GM19463 (cell line): ENCODE measurements around the gene BCAS3.
"Not testable (repeated sequence)": the region's sequence is repeated elsewhere in the genome, so short reads cannot be mapped to it uniquely, and the experiment has no call there.

Experiments
- ATAC-seq: cut with Tn5 transposase; IDR thresholded peaks from one replicate; pipeline ENCODE4 v1.9.1; 2021; ENCODE audit warnings: mild to moderate bottlenecking, moderate library complexity; ENCODE audit not compliant: unreplicated experiment

BCAS3 gene

DNA sequence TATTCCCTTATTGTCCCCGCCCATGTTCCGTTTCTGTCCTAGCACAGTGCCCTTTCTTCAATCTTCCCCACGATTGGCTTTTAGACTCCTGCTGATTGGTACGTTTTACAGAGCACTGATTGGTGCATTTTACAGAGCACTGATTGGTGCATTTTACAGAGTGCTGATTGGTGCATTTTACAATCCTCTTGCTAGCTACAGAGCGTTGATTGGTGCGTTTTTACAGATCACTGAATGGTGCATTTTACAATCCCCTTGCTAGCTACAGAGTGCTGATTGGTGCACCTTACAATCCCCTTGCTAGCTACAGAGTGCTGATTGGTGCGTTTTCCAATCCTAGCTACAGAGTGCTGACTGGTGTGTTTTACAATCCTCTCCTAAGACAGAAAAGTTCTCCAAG is 3.0 kb upstream of the BCAS3 start:
- not testable (repeated sequence) for ATAC-seq

DNA sequence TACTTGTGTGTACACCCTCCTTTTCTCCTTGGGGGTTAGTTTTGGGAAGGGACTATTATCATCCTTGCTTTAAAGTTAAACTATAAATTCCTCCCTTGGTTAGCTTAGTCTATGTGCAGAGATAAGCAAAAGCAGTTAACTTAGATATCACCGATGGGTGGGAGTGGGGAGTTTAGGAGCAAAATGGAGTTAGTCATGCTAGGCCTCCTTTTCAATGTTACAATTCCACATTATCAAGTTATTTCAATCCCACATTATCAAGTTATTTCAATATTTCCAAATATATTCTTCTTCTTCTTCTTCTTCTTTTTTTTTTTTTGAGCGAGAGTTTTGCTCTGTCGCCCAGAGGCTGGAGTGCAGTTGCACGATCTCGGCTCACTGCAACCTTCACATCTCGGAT is 1.7 kb upstream of the BCAS3 start:
- no peak for ATAC-seq

DNA sequence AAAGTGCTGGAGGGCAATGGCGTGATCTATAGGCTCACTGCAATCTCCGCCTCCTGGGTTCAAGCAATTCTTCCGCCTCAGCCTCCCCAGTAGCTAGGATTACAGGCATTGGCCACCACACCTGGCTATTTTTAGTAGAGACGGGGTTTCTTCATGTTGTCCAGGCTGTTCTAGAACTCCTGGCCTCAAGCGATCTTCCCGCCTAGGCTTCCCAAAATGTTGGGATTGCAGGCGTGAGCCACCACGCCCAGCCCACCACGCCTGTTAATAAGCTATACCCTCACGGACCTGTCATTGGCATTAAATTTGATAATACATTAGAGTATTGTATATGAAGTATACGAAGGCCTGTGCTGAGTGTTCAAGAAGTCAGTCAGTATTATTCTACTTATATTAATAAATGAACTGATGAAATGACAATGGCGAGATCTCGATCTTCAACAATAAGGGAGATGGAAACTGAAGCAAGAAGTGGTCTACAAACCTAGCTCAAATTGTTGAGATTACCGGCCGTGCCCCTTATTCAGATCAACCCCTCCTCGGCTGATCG is 818 bp upstream of the BCAS3 start:
- no peak for ATAC-seq

DNA sequence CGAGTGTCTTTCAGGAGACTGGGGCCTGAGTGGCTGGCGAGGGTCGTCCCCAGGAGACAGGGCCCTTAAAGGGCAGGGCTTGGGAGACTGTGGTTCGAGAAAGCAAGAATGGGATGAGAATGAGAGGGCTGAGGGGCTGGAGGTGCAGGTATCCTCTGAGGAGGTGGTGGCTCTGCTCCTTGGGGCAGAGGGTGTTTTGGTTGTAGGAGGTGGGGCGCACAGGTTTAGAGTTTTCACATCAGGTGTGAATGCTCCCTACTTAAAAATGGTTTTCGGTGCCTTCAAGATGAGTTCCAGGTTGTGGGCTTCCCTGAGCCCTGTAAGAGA is 430 bp downstream of the BCAS3 start:
- no peak for ATAC-seq

DNA sequence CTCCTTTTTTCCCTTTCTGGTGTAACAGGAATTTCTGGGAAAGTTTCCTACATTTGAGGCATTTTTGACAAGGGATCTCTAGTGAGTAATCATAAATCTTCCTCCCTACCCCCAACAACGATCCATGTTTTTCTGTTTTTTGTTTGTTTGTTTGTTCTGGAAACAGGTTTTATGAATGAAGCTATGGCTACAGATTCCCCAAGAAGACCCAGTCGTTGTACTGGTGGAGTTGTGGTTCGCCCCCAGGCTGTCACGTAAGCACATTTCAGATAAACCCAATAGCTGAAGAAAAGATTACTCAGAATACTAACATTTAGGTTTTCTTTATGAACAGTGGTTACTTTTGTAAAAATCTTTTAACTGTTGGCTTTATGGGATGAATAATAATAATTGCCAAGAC is 1.6 kb downstream of the BCAS3 start:
- ATAC-seq, result no peak

DNA sequence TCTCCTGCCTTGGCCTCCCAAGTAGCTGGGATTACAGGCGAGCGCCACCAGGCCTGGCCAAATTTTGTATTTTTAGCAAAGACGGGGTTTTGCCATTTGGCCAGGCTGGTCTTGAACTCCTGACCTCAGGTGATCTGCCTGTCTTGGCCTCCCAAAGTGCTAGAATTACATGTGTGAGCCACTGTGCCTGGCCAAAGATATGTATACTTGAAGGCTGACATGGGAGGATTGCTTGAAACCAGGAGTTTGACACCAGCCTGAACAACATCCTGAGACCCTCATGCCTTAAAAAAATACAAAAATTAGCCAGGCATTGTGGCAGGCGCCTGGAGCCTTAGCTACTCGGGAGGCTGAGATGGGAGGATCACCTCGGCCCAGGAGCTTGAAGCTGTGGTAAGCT is 3.1 kb downstream of the BCAS3 start:
- no peak for ATAC-seq

DNA sequence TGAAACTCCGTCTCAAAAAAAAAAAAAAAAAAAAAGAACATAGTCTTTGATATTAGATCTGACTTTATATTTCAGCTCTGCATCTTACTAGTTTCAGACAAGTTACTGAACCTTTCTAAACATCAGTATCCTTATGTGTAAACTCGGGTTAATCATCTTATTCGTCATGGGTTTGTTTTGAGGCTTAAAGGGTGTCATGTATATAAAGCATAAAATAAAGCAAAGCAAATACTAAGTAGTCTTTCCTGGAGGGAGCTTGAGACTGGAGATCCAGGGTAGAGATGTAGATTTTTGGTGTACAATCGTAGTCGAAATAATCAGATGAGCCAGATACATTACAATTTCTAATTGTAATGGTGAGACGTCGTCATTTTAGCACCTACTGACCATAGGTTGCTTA is 7.8 kb downstream of the BCAS3 start:
- ATAC-seq, result no peak

DNA sequence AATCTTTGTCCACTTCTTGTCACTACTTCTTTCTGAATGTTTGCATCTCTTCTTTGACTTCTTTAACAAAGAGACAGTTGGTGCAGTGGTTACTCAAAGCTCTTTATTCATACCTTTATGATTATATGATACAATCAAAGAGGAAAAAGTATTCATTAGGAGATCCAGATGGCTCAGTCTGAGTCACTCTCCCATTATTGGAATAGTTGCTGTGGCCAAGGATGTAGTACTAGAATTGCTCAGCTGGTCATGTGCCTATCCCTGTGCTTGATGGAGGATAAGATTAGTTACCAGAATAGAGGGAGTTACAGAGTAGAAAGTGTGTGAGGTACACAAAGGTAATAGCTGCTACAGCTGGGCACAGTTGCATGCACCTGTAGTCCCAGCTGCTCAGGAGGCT is 18.3 kb downstream of the BCAS3 start:
- ATAC-seq, result no peak

DNA sequence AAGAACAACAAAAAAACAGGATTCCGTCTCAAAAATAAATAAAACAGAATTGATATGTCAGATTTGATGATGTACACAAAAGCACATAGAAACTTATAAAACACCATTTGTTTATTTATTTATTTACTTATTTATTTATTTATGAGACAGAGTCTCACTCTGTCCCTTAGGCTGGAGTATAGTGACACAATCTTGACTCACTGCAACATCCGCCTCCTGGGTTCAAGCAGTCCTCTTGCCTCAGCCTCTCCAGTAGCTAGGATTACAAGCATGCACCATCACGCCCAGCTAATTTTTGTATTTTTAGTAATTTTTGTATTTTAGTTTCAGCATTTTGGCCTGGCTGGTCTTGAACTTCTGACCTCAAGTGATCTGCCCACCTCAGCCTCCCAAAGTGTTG is 21.4 kb downstream of the BCAS3 start:
- ATAC-seq, result no peak

DNA sequence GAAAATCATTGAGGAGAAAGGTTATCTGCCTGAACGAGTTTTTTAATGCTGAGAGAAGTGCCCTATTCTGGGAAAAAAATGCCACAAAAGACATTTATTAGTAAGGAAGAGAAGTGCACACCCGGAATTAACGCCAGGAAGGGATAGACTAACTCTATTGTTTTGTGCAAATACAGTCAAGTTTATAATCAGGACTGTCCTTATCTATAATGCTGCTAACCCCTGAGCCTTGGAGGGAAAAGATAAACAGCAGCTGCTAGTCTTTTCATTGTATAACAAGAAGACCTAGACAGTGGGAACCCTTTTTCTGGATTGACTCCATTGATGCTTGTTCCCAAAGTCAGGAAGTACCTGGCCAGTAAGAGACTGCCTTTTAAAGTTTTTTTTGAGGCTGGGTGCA is 26.5 kb downstream of the BCAS3 start:
- no peak for ATAC-seq

DNA sequence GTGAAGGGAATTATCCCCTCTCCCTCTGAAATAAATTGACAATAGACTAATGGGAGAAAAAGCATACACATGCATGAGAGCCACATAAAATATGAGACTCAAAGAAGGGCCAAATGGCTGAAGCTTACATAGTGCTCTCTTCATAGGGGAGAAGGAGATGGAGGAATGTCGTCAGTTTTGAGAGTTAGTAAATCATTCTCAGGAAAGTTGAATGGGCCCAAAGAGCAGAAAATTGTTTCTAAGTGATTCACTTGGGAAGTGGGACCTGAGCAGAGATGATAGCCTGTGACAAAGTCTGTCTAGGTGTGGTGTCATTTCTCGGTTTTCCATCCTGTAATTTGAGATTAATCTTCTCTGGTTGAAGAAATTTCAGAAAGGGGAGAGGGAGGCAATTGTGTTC is 35.0 kb downstream of the BCAS3 start:
- ATAC-seq, result no peak

DNA sequence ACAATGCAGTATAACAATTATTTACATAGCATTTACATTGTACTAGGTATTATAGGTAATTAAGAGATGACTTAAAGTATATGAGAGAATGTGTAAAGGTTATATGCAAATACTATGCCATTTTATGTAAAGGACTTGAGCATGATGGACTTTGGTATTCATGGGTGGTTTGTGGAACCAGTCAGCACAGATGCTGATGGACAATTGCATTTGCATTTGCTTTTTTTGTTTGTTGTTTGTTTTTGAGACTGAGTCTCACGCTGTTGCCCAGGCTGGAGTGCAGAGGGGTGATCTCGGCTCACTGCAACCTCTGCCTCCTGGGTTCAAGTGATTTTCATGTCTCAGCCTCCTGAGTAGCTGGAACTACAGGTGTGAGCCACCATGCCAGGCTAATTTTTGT is 36.0 kb downstream of the BCAS3 start:
- no peak for ATAC-seq

DNA sequence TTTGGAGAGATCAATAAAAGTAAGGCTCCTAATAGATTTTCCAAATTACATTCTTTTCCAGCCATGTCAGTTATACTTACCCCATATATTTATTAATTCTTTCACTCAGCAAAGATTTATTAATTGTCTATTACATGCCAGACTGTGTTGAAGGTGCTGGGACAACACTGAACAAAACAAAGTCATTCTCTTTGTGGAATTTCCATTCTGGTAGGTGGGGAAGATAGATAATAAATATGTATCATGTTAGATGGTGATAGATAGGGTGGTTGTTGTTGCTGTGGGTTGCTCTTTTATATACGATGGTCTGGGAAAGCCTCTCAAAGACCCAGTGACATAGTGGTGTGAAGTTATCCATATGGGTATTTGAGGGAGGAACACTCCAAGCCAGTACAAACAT is 39.1 kb downstream of the BCAS3 start:
- ATAC-seq, result no peak

DNA sequence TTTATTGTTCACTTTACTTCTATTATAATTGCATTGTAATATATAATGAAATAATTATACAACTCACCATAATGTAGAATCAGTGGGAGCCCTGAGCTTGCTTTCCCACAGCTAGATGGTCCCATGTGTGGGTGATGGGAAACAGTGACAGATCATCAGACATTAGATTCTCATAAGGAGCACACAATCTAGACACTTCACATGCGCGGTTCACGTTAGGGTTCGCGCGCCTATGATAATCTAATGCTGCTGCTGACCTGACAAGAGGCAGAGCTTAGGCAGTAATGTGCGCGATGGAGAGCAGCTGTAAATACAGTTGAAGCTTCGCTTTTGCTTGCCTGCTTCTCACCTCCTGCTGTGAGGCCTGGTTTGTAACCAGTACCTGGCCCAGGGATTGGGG is 40.2 kb downstream of the BCAS3 start:
- ATAC-seq, result no peak

DNA sequence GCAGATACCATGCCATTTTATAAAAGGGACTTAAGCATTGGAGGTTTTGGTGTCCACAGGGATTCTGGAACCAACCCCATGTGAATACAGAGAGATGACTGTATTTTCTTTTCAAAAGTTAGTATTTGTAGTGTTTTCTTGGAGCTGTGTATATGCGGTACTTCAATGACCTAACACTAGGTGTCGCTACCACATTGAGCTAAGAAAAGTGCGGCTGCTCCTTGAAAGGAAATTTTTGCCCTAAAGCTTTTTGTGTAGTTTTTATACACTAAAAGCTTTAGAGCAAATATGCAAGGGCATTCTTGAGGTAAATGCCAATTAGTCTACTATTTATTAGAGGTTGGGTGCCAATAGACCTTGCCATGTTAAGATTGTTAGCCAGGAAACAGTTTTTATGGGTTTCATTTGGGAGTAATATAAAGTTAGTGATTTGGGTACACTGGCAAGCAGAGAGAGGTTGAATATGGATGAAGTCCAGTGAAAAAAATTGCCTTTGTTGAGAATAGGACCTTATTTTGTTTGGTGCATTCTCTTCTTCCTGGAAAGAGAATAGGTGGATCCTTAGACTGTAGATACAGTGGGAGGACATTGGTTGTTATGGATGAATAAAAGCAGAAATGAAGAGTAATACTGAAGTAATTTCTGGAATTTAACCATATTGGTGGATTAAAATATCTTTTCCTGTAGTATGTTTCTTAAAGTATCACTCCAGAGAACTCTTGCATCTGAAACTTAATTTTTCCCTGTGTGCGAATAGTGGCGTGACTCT is 43.3 kb downstream of the BCAS3 start:
- no peak for ATAC-seq

DNA sequence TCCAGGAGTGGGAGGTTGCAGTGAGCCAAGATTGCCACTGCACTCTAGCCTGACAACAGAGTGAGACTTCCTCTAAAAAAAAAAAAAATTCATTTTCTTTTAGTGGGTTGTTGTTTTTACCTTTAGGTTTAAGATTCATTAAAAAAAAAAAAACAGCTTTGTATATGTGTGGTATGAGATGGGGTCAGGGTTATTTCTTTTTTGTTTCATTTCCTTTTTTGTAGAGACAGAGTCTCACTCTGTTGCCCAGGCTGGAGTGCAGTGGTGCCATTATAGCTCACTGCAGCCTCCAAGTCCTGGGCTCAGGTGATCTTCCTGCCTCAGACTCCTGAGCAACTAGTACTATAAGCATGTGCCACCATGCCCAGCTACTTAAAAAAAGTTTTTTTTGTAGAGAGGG is 47.0 kb downstream of the BCAS3 start:
- no peak for ATAC-seq

DNA sequence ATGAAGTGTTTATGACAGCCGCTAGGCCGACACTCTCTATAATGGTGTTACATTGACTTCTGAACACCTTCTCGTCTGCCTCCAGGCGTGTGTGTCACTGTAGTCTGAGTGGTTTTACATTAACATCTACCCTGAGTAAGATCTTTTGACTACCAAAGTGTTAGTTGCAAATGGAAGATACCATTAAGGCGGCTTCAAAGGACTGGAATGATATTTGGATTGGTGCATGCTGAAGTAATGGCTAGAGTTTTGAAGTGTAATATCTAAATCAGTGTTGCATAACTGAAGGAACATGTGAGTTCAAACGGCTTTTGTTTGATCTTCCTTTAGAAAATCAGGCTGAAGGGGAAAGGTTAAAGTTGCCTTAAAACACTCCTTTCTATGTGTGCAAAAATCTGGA is 52.2 kb downstream of the BCAS3 start:
- no peak for ATAC-seq

DNA sequence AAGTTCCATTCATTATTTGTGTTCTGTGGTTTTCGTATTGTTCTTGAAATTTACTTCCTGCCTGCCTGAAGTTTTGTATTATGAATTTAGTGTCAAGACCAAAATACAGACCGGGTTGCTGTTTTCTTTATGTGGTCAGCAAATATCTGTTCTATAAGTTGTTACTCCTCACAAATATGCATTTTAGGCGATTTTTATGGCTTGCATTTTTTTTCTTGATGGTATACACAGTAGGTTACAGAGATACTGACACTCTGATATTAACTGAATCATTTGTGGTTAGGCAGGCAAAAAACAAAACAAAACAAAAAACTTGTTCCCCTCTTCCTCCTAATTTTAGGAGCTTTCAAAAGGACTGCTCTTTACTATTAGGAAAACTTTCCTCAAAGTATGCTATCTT is 52.6 kb downstream of the BCAS3 start:
- ATAC-seq, result no peak

DNA sequence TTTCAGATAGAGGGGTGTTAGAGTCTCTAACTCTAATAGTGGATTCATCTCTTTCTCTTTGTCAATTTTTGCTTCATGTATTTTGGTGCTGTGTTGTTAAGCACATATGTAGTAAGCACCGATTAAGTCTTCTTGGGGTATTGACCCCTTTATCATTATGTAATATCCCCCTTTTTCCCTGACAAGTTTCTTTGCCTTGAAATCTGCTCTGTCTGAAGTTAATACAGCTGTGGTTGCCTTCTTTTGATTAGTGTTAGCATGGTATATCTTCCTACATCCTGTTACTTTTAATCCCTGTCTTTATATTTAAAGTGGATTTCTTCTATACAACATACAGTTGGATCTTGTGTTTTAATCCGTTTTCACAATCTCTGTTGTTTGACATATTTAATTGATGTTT is 60.6 kb downstream of the BCAS3 start:
- no peak for ATAC-seq

DNA sequence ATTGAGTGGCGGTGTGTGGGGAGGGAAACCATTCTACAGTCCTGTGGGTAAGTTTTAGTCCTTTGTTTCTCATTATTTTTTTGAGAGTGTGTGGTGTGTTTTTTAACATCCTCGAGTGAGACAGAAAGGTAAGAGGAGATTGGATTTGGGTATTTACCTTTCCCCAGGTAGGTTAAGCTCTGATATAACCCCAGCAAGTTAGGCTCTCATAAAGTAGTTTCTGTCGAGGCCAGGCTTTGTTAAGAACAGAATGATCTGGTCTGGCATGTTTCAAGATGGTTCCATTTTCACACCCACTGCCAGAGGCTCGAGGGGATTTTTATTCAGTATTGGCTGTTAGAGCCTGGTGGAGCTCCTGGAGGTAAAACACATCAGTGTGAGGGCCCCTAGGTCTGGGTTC is 62.9 kb downstream of the BCAS3 start:
- no peak for ATAC-seq

DNA sequence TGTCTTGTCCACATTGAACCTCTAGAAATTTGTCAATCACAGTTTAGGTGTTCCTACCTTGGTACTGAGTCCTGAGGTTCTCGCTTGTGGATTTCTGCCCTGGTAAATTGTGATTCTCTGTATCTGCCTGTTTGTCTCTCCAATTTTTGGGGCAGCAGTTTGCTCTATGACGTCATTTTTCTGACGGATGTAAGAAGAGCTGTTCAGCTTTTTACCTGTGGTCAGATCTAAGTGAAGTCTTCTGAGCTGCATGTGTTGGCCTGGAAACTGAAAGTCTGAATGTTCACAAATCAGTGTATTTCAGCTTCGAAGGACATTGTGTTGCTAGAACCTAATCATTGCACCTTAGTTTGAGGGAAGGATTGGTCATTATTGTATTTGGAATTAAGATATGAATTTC is 63.4 kb downstream of the BCAS3 start:
- ATAC-seq, result no peak

DNA sequence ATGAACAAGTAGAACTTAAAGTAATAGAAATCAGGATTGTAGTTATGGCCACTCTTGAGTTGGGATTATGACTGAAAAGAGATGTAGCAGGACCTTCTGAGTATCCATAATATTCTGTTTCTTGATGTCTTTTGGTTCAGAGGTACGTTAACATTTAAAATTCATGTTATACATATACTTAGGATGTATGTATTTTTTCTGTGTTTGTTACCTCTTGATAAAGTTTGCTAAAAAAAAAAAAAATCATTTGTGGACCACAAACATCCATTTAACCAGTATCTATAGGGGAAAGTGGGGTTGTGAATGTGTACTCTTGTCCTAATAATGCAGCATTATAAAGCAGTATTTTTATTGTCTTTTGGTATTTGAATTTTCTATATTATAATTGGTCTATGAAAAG is 65.6 kb downstream of the BCAS3 start:
- no peak for ATAC-seq

DNA sequence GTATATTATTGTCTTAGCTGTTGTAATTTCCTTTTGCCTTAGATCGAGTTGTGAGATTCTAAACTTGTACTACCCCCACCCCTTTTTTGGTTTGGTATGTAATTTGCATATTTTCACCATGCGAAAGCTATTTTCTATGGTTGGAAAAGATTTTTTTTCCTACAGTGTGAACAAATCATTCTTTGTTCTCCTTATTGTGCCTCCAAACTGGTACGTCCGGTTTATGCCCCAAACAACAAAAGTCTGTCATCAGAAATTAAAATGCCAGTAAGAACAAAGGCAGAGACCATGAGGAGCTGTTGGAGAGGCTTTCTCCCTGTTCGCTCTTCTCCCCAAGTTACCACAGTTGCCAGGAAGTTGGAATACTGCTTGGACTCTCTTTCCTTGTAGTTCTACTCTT is 66.1 kb downstream of the BCAS3 start:
- ATAC-seq, result no peak
